Osteoblast (primary cell): ENCODE results near the gene ST6GALNAC2. TPM values are rescaled to one million over a fixed set of nuclear protein-coding genes. Genes with fewer than 3 reads are reported as not detected.

Experiments used
- DNase-seq: peaks from one replicate; pipeline ENCODE4 v3.0.0; 2011; ENCODE audit warnings: low spot score, mixed read lengths; ENCODE audit not compliant: insufficient read length; ENCODE audit errors: missing footprints
- H2AFZ ChIP-seq: 2 replicates; pipeline ENCODE4 v1.6.0; 2011; ENCODE audit warnings: mild to moderate bottlenecking, low read length
- H3K27ac ChIP-seq: 2 replicates; pipeline ENCODE4 v1.5.1; 2011; ENCODE audit warnings: mild to moderate bottlenecking, low read depth, low read length, moderate library complexity
- H3K27me3 ChIP-seq: 2 replicates; pipeline ENCODE4 v1.6.0; 2012; ENCODE audit warnings: mild to moderate bottlenecking, control low read depth, inconsistent platforms, low read length, moderate library complexity; ENCODE audit not compliant: insufficient read depth
- H3K36me3 ChIP-seq: 2 replicates; pipeline ENCODE4 v1.5.1; 2011; ENCODE audit warnings: mild to moderate bottlenecking, low read length, control low read depth, moderate library complexity; ENCODE audit not compliant: insufficient read depth
- H3K4me1 ChIP-seq: 2 replicates; pipeline ENCODE4 v1.5.1; 2011; ENCODE audit warnings: mild to moderate bottlenecking, low read length, control low read depth, moderate library complexity; ENCODE audit not compliant: insufficient read depth
- H3K4me2 ChIP-seq: 2 replicates; pipeline ENCODE4 v1.6.0; 2011; ENCODE audit warnings: mild to moderate bottlenecking, low read length; ENCODE audit not compliant: insufficient read depth
- H3K4me3 ChIP-seq: fragments of 200-600 bp; sonication (generic); 3 replicates; pipeline ENCODE4 v1.5.1; 2012; ENCODE audit warnings: mild to moderate bottlenecking, low read length, inconsistent platforms; ENCODE audit not compliant: insufficient read depth
- H3K79me2 ChIP-seq: 2 replicates; pipeline ENCODE4 v1.6.0; 2012; ENCODE audit warnings: mild to moderate bottlenecking, low read length, control low read depth, inconsistent platforms; ENCODE audit not compliant: insufficient read depth
- H3K9me3 ChIP-seq: 2 replicates; pipeline ENCODE4 v1.5.1; 2011; ENCODE audit warnings: low read depth, low read length, control low read depth
- H4K20me1 ChIP-seq: 2 replicates; pipeline ENCODE4 v1.6.0; 2012; ENCODE audit warnings: mild to moderate bottlenecking, low read length, control low read depth; ENCODE audit not compliant: insufficient read depth
- CTCF ChIP-seq: IDR thresholded peaks from 2 replicates; pipeline ENCODE4 v1.5.1; 2011; ENCODE audit warnings: mild to moderate bottlenecking, low read depth, low read length, moderate library complexity; ENCODE audit errors: extremely low read depth
- total RNA-seq: library from RNA; depleted of rRNA; stranded (reverse); fragments of >200 nt; gene quantifications from 2 replicates; pipeline ENCODE4 v1.2.3, GENCODE V29; 2012

The ST6GALNAC2 gene
- total RNA-seq, 1 donor = 0.36 TPM

DNA sequence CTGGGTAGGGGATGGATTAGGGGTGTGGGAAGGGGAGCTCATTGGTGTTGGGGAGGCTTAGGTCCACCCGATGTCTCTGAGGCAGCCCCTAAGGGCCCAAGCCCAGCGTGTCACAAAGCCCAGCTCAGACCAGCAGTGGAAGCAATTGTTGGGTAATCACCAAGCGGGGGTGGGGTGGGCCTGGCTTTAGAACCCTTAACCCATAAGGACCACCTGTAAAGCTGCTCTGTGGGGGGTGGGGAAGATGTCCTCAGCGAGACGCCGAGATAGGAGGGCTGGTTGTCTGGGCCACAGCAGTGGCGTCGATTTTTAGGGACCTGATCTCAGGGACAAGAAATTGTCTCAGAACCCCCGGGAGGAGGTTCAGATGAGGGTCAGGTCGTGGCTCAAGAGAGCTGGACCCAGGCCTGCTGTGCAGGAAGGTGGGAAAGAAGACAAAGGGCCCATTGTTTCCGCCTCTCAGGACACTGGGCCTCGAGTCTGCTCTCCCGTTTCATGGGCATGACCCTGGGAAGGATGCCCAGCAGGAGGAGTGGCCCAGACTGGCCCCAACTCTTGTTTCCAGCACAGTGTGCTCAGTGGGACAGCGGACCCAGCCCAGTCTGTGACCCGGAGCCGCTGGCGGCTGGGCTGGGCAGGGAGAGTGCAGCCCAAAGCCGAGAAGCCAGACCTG lies 15.9 kb downstream of the ST6GALNAC2 start:
- peaks cover 17% of the 10 kb centered on the region for H3K36me3 ChIP-seq
- no peak for TF ChIP-seq CTCF
- no peak overlapping the region for H2AFZ ChIP-seq
- H3K9me3 ChIP-seq = peaks cover 4% of the 10 kb centered on the region
- H3K4me3 ChIP-seq = no peak overlapping the region
- H3K27me3 ChIP-seq = no peaks in the 10 kb centered on the region
- DNase-seq = no peak
- peaks cover 19% of the 10 kb centered on the region for H4K20me1 ChIP-seq
- no peak overlapping the region for H3K4me2 ChIP-seq
- H3K27ac ChIP-seq = no peak overlapping the region
- peaks cover 6% of the 10 kb centered on the region for H3K79me2 ChIP-seq
- peaks cover 3% of the 10 kb centered on the region for H3K4me1 ChIP-seq

GRCh38 chr17:76568811-76569221 lies 16.8 kb downstream of the ST6GALNAC2 start:
- peaks cover 4% of the 10 kb centered on the region for H3K9me3 ChIP-seq
- no peaks in the 10 kb centered on the region for H3K27me3 ChIP-seq
- no peak overlapping the region for H3K27ac ChIP-seq
- no peak for TF ChIP-seq CTCF
- H3K4me3 ChIP-seq = no peak overlapping the region
- no peak overlapping the region for H2AFZ ChIP-seq
- H4K20me1 ChIP-seq = peaks cover 22% of the 10 kb centered on the region
- DNase-seq = no peak
- H3K36me3 ChIP-seq = peaks cover 21% of the 10 kb centered on the region
- H3K79me2 ChIP-seq = peaks cover 6% of the 10 kb centered on the region
- no peak overlapping the region for H3K4me2 ChIP-seq
- peaks cover 3% of the 10 kb centered on the region for H3K4me1 ChIP-seq

DNA sequence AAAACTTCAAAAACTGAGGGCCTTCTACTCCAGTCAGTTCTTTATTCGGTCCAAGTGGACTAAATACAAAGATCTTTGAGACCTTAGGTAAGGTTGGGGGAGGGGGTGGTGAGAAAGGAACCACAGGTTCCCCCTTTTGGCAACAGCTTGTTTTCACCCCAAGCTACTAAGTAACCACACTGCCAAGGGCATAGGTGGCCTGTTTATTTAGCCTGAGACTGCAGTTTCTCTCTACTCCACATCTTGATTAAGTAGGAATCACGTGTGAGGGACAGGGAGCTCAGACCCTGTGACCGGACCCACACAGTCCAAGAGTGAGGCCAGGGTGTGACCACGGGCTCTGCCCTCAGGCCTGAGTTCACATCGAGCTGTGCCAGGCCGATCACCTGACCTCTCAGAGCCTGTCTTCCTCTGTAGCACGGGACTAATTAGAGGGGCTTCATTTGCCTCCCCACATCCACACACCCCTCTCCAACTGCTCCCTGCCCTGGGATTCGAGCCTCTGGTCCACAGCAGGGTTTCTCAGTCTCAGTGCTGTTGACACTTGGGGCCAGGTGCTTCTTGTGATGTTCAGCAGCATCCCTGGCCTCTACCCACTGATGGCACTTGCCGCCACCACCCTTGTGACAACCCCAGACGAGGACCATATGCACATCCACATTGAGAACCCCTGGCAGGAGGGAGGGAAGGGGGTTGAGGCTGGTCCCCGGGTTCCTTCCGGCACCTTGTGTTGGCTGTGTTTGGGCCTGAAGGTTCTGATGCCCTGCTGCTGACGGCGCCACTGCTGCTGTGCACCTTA lies 17.8 kb downstream of the ST6GALNAC2 start:
- Histone ChIP-seq H3K4me1 (peaks cover 9% of the 10 kb centered on the region), H2AFZ (no peak overlapping the region), H3K27me3 (no peaks in the 10 kb centered on the region), H3K9me3 (peaks cover 4% of the 10 kb centered on the region), H3K27ac (no peak overlapping the region), H3K79me2 (peaks cover 6% of the 10 kb centered on the region), H3K4me3 (no peak overlapping the region), H3K36me3 (peaks cover 21% of the 10 kb centered on the region), H3K4me2 (no peak overlapping the region), H4K20me1 (peaks cover 24% of the 10 kb centered on the region)
- no peak for TF ChIP-seq CTCF
- DNase-seq = peak; percentile 86

- Histone ChIP-seq H3K4me3 (no peak overlapping the region), H4K20me1 (peaks cover 29% of the 10 kb centered on the region), H3K27ac (no peak overlapping the region), H3K9me3 (peaks cover 4% of the 10 kb centered on the region), H3K4me1 (peaks cover 15% of the 10 kb centered on the region), H2AFZ (no peak overlapping the region), H3K27me3 (no peaks in the 10 kb centered on the region), H3K4me2 (no peak overlapping the region), H3K79me2 (peaks cover 7% of the 10 kb centered on the region), H3K36me3 (peaks cover 22% of the 10 kb centered on the region)
- DNase-seq = peak; percentile 53
- no peak for TF ChIP-seq CTCF
These were observed 18.6 kb downstream of the ST6GALNAC2 start for GRCh38 chr17:76566988-76567431.
